Measurements from ENCODE around the gene OXSR1.

DNA sequence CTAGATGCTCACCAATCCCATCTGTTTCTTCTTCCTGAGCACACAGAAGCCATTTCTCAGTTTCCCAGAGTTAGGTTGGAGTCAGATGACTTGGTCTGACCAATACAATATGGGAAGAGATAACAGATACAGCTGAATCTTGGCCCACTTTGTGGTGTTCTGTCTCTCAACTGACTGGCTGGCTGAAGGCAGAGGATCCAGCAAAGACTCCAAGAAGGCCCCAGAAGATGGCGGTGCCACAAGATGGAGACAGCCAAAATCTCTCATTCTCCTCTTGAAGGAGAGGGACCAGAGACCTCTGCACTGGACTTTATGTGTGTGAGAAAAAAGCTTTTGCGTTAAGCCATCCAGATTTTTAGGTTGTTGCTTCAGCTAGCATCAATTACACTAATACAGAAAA is 8.2 kb upstream of the OXSR1 start:
- TF ChIP-seq CHD4 (IDR thresholded peaks at IDR 0.05; ENCODE audit: borderline replicate concordance) (no peak), EP300 (IDR thresholded peaks at IDR 0.05) (no peak), MYC (IDR thresholded peaks at IDR 0.05; ENCODE audit: borderline replicate concordance, low read length) (no peak), CTCF (IDR thresholded peaks at IDR 0.05) (no peak)
- TF ChIP-seq, protein P1, sequence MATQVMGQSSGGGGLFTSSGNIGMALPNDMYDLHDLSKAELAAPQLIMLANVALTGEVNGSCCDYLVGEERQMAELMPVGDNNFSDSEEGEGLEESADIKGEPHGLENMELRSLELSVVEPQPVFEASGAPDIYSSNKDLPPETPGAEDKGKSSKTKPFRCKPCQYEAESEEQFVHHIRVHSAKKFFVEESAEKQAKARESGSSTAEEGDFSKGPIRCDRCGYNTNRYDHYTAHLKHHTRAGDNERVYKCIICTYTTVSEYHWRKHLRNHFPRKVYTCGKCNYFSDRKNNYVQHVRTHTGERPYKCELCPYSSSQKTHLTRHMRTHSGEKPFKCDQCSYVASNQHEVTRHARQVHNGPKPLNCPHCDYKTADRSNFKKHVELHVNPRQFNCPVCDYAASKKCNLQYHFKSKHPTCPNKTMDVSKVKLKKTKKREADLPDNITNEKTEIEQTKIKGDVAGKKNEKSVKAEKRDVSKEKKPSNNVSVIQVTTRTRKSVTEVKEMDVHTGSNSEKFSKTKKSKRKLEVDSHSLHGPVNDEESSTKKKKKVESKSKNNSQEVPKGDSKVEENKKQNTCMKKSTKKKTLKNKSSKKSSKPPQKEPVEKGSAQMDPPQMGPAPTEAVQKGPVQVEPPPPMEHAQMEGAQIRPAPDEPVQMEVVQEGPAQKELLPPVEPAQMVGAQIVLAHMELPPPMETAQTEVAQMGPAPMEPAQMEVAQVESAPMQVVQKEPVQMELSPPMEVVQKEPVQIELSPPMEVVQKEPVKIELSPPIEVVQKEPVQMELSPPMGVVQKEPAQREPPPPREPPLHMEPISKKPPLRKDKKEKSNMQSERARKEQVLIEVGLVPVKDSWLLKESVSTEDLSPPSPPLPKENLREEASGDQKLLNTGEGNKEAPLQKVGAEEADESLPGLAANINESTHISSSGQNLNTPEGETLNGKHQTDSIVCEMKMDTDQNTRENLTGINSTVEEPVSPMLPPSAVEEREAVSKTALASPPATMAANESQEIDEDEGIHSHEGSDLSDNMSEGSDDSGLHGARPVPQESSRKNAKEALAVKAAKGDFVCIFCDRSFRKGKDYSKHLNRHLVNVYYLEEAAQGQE (IDR thresholded peaks at IDR 0.05): no peak
